GDM1 (cell line): Measurements from ENCODE around the gene FKBP3.
"Not testable (repeated sequence)": the region's sequence is repeated elsewhere in the genome, so short reads cannot be mapped to it uniquely, and the experiment has no call there.

Experiments
- DNase-seq: peaks from one replicate; lab custom pipeline; 2025; lab: John Stamatoyannopoulos, UW

FKBP3 gene

DNA sequence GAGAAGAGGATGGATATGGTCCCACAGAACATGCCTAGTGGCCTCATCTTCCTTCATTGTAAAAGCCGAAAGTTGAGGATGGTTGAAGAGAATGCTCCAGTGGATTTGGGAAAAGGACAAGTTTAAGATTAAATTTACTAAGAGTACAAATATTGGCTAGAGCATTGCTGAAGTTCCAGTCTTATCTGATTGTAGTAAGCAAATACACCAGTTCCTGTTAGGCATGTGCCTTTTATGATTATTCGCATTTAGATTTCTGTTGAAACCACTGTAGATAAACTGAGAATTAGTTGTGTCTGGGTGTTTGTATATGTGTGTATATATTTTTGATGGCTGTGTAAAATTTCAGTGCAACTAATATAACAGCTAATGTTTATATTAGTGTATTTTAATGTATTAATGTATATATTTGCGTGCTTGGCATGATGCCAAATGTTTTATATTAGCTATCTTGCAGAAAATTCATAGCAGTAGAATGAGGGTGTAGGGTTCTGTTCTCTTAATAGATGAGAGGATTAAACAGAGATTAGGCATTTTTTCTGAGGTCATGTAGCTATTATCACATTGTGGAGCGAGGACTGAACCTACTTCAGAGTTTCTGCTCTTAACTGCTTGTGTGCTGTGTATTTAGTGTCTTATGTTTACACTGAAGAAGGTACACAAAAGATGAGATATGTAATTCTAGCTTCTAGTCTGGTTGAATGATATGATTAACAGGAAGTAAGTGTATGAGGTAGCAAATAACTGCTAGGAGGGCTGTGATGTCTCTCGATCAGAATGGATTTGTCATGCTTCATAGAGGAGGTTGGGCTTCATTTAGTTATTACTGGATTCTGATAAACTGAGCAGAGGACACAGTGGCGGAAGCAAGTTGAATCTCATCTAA lies 21.1 kb downstream of the FKBP3 start:
- DNase-seq: no peak

- no peak for DNase-seq
Observed at GRCh38 chr14:45104561-45104960, 29.7 kb downstream of the FKBP3 start.

DNA sequence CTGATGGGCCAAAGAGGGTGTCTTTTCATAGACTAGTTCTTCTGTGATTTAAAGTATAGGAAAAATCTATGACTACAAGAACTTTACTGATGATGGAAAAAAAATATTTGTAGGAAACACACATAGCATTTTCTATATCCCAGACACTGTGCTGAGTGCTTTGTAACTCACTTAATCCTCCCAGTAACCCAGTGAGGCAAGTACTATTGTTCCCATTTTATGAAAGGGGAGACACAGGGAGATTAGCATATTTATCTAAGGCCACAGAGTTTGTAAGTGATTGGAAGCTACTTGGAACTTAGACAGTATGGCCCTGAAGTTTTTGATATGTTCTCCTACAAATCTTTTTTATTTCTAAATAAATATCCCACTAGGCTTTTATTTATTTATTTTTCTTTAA lies 30.5 kb downstream of the FKBP3 start:
- no peak for DNase-seq

- no peak for DNase-seq
Observed at GRCh38 chr14:45096218-45096617, 38.1 kb downstream of the FKBP3 start.

DNA sequence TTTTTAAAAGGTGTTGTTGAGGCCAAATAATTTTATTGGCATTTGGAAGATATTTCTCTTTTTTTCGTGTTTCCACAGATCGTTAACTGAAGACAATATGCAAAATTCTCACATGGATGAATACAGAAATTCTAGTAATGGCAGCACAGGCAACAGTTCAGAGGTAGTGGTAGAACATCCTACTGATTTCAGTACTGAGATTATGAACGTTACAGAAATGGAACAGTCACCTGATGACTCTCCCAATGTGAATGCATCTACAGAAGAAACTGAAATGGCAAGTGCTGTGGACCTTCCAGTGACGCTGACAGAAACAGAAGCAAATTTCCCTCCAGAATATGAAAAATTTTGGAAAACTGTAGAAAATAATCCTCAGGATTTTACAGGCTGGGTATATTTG lies 39.1 kb downstream of the FKBP3 start:
- no peak for DNase-seq

- DNase-seq: no peak
Observed at GRCh38 chr14:45094275-45094674, 40.0 kb downstream of the FKBP3 start.

DNA sequence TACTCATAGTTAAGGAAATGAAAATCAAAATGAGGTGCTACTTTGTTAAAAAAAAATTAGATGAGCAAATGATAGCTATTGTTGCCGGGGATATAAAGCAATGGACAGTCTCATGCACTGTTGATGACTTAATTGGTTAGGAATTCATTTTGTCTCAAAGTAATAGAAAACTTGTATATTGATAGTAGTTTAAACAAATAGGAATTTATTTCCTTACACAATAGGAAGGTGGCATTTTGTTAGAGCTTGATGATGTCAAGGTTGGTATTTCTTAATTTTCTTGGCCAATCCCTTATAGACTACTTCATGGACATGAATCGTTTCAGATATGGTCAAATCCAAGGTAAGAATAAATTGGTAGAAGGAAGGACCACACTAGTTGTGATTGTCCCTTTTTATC lies 42.6 kb downstream of the FKBP3 start:
- DNase-seq: no peak

- no peak for DNase-seq
Observed at GRCh38 chr14:45089813-45090212, 44.5 kb downstream of the FKBP3 start.

DNA sequence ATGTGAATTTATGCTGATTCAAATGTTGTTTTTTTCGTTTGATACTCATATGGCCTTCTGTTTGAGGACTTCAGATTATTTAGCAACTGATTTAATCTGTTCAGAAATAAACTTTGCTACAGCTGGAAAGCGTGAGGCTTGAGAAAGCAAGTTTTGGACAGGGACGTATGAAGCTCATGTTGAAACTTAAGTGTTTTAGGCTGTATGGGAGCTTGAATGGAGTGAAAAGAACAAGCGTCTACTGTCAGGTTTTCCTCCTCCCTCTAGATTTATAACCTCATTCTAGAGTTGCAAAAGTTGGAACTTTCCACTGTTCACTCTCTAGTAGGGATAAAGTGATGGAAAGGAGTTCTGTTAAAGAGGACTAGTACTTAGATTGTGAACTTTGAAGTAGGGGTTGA lies 49.3 kb downstream of the FKBP3 start:
- DNase-seq: no peak

GRCh38 chr14:45083976-45084722 lies 50.1 kb downstream of the FKBP3 start, which contains the start of gene PRPF39:
Gene PRPF39 (plus strand): TSS chr14:45084116. CDS start chr14:45095240, 11,124 bp downstream.
- DNase-seq: peak; percentile 90

DNA sequence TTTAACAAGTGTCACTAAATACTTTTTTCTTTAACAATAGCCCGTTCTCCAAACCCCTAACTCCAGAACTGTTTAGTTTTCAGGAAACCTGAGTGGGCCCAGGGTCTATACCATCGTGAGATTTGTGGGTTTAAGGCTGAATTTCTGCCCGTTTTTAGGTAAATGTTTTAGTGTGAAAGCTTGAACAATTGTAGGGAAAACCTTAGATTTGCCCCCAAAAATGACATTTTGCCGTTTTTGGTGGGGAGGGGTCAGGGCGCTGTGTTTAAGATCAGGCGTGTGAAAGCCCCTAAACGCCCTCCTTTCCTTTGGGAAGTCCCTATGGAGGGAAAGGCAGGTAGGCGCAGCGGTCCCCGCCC lies 50.7 kb downstream of the FKBP3 start:
- DNase-seq: no peak

DNA sequence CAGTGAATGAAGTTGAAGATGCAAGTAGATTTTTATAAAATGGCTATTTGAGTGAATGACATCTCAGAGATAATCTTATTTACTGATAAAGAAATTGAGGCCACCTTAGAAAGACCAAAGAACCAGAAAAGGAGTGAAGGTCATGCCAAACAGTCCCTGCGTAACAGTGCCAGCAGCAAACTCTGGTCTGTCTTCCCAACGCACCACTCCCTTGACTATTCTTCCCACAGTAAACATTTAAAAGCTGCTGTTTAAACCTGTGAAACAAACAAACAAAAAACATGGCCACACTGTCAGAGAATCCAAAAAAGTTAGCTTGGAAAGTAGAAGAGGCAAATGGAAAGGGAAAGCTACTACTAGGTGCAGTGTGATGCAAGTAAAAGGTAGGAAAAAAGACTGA lies 51.9 kb downstream of the FKBP3 start:
- no peak for DNase-seq

DNA sequence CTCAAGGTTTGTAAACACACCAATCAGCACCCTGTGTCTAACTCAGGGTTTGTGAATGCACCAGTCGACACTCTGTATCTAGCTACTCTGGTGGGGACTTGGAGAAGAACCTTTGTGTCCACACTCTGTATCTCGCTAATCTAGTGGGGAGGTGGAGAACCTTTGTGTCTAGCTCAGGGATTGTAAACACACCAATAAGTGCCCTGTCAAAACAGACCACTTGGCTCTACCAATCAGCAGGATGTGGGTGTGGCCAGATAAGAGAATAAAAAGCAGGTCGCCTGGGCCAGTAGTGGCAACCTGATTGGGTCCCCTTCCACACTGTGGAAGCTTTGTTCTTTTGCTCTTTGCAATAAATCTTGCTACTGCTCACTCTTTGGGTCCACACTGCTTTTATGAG lies 53.2 kb downstream of the FKBP3 start:
- not testable (repeated sequence) for DNase-seq

- not testable (repeated sequence) for DNase-seq
Observed at GRCh38 chr14:45080416-45080968, 53.8 kb downstream of the FKBP3 start.

GRCh38 chr14:45078323-45078722 lies 56.0 kb downstream of the FKBP3 start:
- no peak for DNase-seq

DNA sequence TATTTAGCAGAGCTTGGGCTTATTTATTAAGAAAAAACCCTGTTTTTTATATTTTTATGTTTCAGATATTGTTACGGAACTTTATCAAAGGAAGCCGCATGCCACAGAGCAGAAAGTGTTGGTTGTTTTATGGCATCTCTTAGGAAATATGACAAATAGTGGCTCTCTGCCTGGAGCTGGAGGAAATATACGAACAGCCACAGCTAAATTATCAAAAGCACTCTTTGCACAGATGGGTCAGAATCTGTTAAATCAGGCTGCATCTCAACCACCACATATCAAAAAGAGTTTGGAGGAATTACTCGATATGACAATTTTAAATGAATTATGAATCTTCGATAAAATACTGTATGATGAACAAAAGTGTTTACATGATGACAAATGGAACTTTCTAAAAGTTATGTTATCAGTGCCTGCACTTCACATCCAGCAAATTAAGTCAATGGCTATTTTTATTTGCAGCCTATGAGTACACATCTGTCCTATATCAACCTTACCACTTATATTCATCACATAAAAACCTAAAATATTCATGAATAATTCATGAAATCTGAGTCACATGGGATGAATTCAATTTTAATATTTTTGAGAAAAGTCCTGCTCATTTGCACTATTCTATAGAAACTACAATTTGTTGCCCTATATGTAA lies 60.9 kb downstream of the FKBP3 start:
- no peak for DNase-seq

DNA sequence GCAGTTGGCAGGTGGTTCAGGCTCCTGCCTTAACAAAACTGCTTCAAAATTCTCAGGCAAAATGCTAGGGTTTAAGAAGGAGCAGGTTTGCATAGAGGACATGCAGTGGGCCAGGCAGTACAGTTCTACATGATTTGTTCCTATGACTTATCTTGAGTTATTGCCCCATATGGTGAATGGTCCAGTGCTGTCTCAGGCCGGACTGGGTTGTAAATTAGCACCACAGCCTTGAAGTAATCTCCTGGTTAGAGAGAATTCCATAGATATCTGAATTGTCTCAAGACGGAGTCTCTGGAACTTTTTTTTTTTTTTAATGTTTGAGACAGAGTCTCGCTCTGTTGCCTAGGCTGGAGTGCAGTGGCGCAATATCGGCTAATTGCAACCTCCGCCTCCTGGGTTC lies 62.2 kb downstream of the FKBP3 start:
- DNase-seq: no peak

DNA sequence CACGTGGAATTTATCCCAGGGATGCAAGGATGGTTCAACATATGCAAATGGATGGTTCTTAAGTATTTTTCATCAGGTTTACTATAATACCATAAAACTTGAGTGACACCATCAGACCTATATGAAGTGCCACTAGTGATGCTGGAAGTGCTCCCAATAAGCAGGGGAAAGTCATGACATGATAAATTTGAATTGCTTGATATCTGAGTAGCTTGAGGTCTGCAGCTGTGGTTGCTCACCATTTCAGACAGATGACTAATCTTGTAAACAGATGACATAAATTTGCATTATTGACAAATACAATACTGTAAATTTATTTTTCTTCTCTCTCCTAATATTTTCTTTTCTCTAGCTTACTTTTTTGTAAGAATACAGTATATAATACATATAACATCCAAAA lies 64.1 kb downstream of the FKBP3 start:
- DNase-seq: no peak

DNA sequence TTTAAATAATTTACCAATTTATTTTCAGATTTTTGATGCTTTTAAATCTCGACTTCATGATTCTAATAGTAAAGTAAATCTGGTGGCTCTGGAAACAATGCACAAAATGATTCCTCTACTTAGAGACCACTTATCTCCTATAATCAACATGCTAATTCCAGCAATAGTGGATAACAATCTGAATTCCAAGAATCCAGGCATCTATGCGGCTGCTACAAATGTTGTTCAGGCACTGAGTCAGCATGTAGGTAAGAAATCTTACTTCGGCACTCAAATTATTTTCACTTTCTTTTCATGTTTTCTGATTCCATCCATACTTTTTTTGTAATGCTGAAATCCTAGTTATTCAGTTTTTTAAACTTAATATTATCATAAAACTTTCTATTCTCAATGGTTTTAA lies 65.9 kb downstream of the FKBP3 start:
- no peak for DNase-seq

GRCh38 chr14:45066667-45067066 lies 67.6 kb downstream of the FKBP3 start:
- no peak for DNase-seq

- DNase-seq: no peak
Observed at GRCh38 chr14:45065956-45066355, 68.3 kb downstream of the FKBP3 start.
